GM12892 (cell line): ENCODE measurements around the gene PRSS3.
"Not testable (repeated sequence)": the region's sequence is repeated elsewhere in the genome, so short reads cannot be mapped to it uniquely, and the experiment has no call there.

ENCODE experiments used
- DNase-seq: peaks from one replicate; pipeline ENCODE4 v3.0.0; 2011; ENCODE audit not compliant: insufficient read length
- FAIRE-seq: peaks from 2 replicates; lab custom pipeline; 2011; peaks lifted over from hg19 to GRCh38; lab: Jason Lieb, UNC
- POLR2A ChIP-seq: IDR thresholded peaks from 2 replicates; pipeline ENCODE4 v1.6.1; 2011; ENCODE audit warnings: low read depth, low read length, control low read depth
- POLR2AphosphoS5 ChIP-seq: IDR thresholded peaks from 2 replicates; pipeline ENCODE4 v1.6.1; 2011; ENCODE audit warnings: low read depth, low read length, control low read depth
- TAF1 ChIP-seq: IDR thresholded peaks from 2 replicates; pipeline ENCODE4 v1.6.1; 2011; ENCODE audit warnings: low read depth, mild to moderate bottlenecking, control low read depth, low read length, borderline replicate concordance

The PRSS3 gene

GRCh38 chr9:33843312-33843961 is 48.1 kb downstream of the PRSS3 start:
- TF ChIP-seq TAF1 = no peak
- no peak for TF ChIP-seq POLR2A
- no peak for TF ChIP-seq POLR2AphosphoS5
- no peak for DNase-seq
- no peak for FAIRE-seq

- TF ChIP-seq POLR2A (no peak), POLR2AphosphoS5 (no peak), TAF1 (no peak)
- no peak for DNase-seq
These were observed 50.9 kb downstream of the PRSS3 start for GRCh38 chr9:33846231-33846630.

GRCh38 chr9:33847894-33848205 is 52.5 kb downstream of the PRSS3 start:
- not testable (repeated sequence) for DNase-seq, FAIRE-seq

More at GRCh38 chr9:33846231-33846630, 50.9 kb downstream of the PRSS3 start:
- FAIRE-seq = no peak
